Stimulated activated CD4-positive, alpha-beta T cell treated with anti-CD3 and anti-CD28 coated beads, TNF-alpha, amount 100 ng/mL, for 48 hours (primary cell): ENCODE data around the gene MAP3K13.
"Not testable (repeated sequence)": the region's sequence is repeated elsewhere in the genome, so short reads cannot be mapped to it uniquely, and the experiment has no call there.

ENCODE experiments used
- DNase-seq, 3 donors: peaks; one replicate each; pipeline ENCODE4 v3.0.0-alpha.2; 2020; ENCODE audit warnings: low read depth in 3 of 3

Gene MAP3K13

DNA sequence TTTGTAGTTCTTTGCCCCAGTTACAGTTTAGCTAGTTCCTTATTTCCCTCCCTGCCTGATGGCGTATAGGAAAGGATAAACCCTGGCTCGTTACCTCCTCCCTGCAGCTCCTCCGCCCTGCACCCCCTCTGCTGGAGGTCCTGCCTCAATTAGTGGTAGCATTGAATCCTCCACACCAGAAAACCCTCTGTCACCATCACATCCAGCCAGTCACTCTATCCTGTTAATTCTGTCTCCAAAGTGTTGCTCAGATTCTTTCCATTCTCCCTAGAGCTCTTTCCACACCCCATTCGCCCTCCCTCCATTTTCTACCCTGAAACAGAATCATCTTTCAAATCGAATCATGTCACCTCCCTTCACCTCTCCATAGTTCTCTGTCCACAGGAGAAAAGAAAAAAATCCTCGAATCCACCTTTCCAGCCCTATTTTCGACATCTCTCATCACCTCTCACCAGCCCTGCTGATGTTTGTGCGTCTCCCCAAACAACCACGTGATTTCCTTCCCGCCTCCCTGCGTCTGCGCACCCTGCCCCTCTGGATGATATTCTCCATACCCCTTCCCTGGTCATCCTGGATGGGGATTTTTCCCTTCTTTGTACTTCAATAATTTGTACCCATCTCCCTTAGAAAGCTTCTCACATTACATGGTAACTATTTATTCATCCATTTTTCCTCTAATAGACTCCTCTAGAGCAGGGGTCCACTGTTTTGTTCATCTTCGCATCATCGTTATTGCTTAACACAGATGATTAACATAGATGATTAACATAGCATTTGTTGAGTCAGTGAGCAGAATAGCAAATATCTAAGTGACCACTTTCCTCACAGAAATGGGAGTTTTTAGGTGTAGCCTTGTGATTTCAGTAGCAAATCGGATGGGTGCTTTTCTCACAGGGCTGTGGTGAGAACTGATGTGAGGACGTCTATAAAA, 37.1 kb downstream of the MAP3K13 start:
- no peak for DNase-seq

- DNase-seq = no peak
Measured at GRCh38 chr3:185400866-185401265, 37.9 kb downstream of the MAP3K13 start.

DNA sequence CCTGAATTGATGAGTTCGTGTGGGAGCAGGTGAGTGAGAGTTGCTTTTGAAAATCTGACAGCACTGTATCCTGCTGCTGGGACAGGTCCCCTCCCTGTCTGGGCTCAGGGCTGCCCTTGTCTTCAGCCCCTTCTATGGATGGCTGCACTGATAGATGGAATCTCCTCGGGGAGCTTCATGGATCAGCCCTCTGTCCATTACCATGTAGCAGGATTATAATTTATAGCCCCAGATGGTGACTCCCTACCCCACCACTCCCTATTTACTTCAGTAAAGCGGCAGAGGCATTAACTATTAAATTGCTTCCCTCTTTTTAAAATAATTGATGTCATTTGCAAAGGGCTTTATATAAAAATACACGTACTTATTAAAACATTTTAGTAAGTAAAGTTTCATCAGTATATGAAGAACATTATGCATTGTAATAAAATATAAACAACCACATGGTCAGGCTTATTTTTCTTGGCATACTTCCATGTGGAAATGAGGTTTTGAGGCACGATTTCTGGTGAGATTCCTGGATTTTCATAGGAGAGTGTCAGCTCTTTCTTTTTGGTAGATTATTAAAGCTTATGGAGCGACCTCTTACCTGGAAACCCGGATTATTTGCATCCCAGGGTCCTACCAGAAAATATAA, 38.5 kb downstream of the MAP3K13 start:
- DNase-seq = no peak

GRCh38 chr3:185402561-185402960, 39.6 kb downstream of the MAP3K13 start:
- DNase-seq = no peak

DNA sequence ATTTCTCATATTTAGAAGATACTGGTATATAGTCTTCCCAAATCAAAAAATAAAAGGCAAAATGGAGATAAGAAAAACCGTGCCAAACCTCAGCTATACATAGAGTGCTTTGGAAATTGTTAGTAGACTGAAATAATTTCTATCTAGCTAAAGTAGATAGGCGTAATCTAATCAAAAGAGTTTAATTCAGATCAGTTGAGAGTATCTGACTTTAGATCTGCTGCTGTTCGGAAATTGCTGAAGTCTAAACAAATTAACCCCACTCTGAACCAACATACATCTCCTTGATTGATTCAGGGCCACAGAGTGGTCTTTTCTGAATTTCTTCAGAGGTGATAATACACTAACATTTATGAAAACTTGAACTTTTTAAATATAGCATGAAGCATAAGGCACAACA, 40.1 kb downstream of the MAP3K13 start:
- no peak for DNase-seq

- no peak for DNase-seq
Measured at GRCh38 chr3:185405243-185405642, 42.3 kb downstream of the MAP3K13 start.

DNA sequence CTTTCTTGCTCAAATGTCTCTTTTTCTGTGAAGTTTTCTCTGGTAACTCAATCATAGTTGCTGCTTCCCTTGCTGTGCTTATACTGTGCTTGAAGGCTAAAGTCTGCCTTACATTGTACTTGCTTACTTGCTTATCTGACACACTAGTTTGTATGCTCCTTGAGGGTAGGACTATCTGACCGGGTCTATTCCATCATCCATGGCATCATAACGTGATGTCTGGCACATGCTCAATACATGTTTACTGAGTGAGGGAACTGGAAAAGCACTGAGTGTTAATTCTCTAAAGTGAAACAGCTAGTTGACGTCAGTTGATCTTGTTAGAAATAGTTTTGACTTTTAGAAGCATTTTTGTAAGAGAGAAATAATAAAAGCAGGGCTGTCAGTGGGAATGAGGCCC, 42.7 kb downstream of the MAP3K13 start:
- no peak for DNase-seq

GRCh38 chr3:185406121-185406620, 43.2 kb downstream of the MAP3K13 start:
- no peak for DNase-seq

DNA sequence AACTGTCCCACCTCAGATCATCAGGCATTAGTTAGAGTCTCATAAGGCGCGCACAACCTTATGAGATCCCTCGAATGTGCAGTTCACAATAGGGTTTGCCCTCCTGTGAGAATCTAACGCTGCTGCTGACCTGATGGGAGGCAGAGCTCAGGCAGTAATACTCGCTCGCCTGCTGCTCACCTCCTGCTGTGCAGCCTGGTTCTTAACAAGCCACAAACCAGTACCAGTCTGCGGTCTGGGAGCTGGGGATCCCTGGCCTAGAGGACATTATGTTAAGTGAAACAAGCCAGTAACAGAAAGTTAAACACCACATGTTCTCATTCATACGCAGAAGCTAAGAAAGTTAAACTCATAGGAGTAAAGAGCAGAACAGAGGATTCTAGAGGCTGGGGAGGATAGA, 47.0 kb downstream of the MAP3K13 start:
- no peak for DNase-seq

DNA sequence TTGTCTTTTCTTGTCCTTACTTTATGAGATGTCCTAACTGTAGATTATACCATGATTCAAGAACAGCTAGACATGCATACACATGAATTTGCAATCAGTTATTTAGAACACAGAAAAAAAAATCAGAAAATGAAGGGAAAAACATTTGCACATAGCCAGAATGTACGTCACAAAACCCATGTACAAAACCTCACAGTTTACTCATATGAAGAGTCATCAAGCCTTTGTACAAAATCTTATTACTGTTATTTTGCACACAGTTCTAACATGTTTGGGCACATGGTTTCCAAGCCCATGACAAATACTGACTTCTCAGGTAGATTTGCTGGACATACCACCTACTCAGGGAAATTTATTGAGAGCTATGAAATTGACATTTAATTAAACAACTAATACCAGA, 48.2 kb downstream of the MAP3K13 start:
- no peak for DNase-seq

DNA sequence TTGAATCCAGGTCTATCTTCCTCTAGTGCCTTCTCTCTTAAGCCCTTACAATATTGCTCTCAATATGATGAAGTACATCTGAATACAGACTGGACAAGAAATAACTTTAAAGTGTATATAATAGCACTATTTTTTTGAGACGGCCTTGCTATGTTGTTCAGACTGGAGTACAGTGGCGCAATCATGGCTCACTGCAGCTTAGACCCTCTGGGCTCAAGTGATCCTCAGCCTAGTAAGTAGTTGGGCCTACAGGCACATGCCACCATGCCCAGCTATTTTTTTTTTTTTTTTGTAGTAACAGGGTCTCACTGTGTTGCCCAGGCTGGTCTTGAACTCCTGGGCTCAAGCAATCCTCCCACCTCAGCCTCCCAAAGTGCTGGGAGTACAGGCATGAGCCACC, 53.6 kb downstream of the MAP3K13 start:
- no peak for DNase-seq

- not testable (repeated sequence) for DNase-seq
Measured at GRCh38 chr3:185418561-185418977, 55.6 kb downstream of the MAP3K13 start.

DNA sequence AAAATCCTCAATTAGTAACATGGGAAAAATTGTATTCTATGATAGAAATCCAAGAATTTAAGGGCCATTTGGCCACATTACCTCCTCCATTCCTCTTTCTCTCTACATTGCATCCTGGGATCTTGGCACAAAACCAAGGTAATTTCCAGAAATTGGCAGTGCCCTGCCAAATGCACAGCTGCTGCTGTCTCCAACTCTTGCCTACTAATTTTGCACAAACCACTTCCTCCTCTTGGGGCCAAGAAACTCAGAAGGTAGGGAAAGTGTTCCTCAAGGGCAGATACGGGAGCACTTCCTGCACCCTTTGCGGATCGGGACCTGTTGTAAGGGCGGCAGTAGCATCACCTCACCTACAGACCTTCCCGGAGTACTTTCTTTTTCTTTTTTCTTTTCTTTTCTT, 57.8 kb downstream of the MAP3K13 start:
- no peak for DNase-seq

GRCh38 chr3:185421577-185422232, 58.8 kb downstream of the MAP3K13 start:
- DNase-seq = no peak

DNA sequence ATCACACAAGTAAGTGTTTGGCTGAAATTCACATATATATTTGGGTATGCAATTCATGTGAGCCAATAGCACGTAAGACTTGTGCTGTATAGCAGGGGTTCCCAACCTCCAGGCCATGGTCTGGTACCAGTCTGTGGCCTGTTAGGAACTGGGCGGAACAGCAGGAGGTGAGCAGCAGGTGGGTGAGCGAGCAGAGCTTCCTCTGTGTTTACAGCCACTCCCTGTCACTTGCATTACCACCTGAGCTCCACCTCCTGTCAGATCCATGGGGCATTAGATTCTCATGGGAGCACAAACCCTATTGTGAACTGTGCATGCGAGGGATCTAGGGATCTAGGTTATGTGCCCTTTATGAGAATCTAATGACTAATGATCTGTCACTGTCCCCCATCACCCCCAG, 59.7 kb downstream of the MAP3K13 start:
- DNase-seq = no peak

DNA sequence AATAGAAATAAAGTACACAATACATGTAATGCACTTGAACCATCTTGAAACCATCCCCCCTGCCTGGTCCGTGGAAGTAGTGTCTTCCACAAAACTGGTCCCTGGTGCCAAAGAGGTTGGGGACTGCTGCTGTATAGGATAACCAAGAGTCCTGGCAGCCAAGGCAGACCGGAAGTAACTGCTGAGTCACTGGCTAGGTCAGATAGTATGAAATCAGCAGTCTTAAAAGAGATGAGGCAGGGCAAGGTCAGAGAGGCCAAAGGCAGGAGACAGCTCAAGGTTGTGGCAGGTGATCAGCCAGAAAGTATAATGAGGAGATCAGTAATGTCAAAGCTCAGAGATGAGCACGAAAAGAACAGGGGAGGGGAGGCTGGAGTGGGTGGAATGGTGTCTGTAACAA, 60.2 kb downstream of the MAP3K13 start:
- DNase-seq = no peak

- no peak for DNase-seq
Measured at GRCh38 chr3:185424435-185424834, 61.5 kb downstream of the MAP3K13 start.

DNA sequence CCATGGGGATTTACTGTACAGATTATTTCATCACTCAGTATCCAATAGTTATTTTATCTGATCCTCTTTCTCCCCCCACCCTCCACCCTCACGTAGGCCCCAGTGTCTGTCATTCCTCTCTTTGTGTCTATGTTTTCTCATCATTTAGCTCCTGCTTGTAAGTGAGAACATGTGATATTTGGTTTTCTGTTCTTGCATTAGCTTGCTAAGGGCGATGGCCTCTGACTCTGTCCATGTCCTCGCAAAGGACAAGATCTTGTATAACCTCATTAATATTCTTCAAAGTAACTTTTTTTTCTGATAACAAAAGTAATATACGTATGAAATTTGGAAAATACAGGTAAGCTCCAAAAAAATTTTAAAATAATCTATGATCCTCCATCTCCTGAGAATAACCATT, 67.4 kb downstream of the MAP3K13 start:
- no peak for DNase-seq

DNA sequence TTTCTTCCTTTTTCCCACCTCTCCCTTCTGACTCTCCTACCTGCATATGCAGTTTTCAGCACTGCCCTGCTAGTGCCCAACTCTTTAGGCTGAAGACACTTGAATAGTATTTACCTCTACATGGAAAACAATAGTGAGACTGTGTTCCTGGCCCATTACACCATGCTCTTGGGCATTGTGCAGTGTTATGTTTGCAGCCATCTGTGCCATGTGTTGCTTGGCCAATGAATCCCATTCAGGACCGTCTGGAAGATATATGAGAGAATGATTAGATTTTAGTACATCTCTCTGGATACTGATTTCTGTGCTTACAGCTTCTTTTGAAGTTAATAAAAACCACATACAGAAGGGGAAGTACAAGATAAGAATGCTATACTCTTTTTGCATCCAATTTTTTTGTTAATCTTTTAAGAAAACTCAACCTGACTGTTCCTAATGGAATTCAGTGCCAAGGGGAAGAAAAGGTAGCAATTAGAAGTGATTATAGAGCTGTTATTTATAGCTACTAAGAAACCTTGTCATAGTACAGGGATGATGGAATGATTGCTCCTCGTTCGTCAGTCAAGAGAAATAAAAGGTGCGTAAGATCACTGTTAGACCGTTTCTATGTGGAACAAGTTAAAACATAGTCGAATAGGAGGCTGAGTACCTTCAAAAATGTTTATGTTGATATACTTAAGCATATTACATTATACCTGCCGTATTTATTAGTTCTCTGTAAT, 77.0 kb downstream of the MAP3K13 start:
- DNase-seq = no peak

GRCh38 chr3:185442031-185442430, 79.1 kb downstream of the MAP3K13 start:
- no peak for DNase-seq

DNA sequence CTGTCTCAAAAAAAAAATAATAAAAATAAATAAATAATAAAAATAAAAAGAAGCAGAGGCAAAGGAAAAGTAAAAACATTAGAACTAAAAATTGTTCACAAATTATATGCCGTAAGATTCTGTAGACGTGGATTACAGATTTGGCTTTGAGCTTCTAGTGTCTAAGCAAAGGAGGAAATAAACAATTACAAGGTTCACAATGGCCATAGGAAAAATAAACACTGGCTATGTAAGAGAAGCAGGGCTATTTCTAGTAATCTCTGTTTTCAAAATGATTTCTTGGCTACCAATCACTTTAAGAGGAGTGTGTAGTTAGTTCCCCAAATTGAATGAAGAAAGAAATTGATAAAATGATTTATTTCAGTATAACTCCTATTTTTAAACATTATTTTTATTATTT, 81.4 kb downstream of the MAP3K13 start:
- DNase-seq = no peak

DNA sequence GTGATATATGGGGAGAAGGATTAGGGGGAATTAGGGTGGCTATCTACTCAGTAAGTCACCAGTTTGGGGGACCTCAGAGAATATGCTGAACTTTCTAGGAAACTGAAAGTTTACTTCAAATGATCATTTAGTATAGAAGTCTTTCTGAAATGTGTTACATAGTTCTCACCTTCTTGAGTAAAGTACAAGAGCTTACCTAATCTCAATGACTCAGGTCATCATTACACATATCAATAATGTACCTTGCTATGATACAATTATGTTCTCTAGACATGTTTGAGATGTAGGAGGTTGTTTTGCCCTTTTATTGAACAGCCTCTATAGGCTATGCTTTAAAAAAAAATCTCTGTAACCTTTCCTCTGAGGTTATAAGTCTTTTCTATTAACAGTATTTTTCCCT, 85.2 kb downstream of the MAP3K13 start:
- no peak for DNase-seq
